GM18951 (cell line): ENCODE data around the gene FNTB.

Experiments
- POLR2A ChIP-seq: IDR thresholded peaks from 4 replicates; pipeline ENCODE4 v1.6.1; 2011; ENCODE audit warnings: mild to moderate bottlenecking; ENCODE audit not compliant: insufficient read length, insufficient read depth; ENCODE audit errors: extremely low read depth
- in situ Hi-C: fragments of 300-500 bp; cut with MboI; formaldehyde crosslinking; loops from one replicate; pipeline ENCODE4 v1.12.0; 2022; ENCODE audit warnings: low sequenced_read_pairs, mixed read lengths, inconsistent platforms; ENCODE audit not compliant: unreplicated experiment

FNTB gene

DNA sequence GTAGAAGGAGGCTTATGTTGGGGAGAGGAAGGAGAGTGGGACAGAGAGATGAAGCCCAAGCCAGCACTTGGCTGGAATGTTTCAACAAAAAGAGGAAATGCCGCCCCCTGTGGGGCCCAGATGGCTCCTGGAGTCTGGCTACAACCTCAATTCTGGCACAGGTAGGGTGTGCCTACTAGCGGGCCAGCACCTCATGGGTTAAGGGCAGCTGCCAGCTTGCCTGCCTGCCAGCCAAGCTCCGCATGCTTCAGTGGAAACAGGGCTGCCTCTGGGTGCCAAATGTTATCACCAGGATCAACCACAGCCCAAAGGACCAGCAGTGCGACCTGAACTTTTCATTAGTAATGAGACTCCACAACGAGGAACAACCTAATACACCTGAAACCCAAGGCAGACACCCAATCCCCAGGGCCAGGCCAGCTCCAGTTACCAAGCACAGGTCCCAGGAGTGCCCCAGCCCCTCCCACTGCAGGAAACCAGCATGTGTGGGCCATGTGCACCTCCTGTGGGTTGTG is 25.9 kb upstream of the FNTB start:
- in situ Hi-C loops = no loop called here

DNA sequence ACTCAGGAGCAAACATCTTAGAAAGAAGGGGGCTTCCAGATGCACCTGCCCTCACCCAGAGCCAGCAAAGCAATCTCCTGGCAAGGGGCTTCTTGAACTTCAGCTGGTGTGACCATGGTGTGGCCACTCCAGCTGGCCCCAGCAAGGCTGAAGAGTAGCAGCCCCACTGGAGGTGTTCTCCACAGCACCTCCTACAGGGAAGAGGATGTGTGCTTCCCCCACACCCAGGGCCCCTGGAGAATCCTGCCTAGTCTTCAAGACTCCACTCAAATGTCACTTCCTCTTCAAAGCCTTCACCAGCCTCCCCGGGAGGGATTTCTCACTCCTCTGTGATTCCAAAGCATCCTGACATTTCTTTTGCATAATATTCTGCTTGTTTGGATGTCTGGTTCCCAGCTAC is 23.1 kb upstream of the FNTB start:
- no peak for TF ChIP-seq POLR2A
- in situ Hi-C loops = no loop called here

More for the DNA sequence above, 25.9 kb upstream of the FNTB start:
- no peak for TF ChIP-seq POLR2A

DNA sequence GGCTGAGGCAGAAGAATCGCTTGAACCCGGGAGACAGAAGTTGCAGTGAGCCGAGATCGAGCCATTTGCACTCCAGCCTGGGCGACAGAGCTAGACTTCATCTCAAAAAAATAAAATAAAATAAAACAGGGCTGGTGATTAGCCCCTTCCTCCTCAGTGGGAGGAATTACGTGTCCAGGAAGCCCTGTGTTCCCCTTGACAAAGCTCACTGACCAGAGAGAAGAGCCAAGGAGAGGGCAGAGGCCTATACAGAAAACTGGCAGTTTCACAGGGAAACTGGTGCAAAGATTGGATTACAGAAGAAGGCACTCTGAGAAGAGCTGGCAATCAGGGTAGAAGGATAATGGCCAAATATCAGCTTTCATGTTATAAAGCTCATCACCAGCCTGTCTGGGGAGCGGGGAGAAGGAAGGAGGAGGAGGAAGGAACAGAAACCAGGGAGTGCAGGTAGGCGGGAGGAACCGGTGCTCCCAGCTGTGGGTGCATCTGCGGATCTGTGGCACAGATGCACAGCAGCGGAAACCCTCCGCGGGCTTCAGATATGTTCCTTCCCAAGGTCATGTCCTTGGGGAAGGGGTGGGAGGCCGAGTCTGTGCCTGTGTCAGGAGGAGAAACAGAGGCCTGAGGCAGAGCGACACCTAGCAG is 21.2 kb upstream of the FNTB start:
- in situ Hi-C loops = no loop called here
- TF ChIP-seq POLR2A = no peak

GRCh38 chr14:64966976-64967375 is 19.7 kb upstream of the FNTB start:
- in situ Hi-C loops = no loop called here
- no peak for TF ChIP-seq POLR2A

- TF ChIP-seq POLR2A = no peak
- in situ Hi-C loops = no loop called here
These were observed 18.5 kb upstream of the FNTB start for GRCh38 chr14:64968167-64968566.

DNA sequence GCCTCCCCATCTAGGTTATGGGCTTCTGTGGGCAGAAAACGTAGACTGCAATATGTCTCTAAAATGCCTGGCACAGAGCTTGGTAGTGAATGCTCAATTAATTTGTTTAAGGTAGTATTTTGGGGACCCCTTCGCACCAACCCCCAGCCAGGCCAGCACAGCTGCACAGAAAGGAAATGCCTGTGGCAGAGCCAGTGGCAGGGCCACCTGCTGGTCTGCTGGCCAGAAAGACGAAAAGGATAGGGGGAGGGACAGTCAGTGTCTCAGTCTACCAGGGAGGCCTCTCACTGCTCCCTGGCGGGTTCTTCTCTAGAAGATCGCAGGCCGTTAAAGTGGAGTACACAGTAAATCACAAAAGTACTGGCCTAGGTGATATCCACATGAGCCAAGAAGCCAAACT is 18.0 kb upstream of the FNTB start:
- no peak for TF ChIP-seq POLR2A
- in situ Hi-C loops = no loop called here

- no peak for TF ChIP-seq POLR2A
These were observed 16.7 kb upstream of the FNTB start for GRCh38 chr14:64970041-64970440.

DNA sequence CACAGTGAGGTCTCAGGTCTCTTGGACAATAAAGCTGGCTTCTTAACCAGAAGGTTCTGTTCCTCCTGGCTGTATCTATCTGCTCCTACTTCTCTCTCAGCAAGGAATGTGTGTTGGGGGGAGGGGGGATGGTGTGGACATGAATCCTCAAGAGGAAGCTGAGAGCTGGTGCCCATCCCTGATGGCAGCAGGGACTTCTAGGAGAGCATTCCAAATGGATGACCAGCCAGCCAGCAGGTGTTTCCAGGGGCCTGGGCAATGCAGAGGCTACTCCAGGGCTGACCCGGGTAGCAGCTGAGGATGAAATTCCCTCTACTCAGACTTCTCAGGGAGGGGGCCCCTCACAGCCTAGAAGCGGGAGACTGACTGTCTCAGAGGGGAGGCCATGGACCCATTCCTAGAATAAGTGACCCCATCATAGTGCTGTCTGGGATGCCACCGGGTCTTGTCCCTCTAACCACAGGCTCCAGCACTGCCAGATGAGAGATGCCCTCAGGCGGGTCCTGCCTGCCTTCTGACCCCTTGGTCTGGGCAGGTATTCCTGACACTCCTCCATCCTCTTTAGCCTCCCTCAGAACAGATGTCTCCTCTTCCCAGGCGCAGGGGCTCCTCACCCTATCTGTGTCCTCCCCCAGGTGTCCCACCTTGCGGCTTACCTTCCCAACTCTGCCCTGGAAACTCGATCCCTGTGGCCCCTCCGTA is 15.8 kb upstream of the FNTB start:
- TF ChIP-seq POLR2A = no peak
- in situ Hi-C loops = no loop called here

More at GRCh38 chr14:64970041-64970440, 16.7 kb upstream of the FNTB start:
- in situ Hi-C loops = no loop called here

GRCh38 chr14:64971491-64971942 is 15.2 kb upstream of the FNTB start:
- in situ Hi-C loops = no loop called here
- TF ChIP-seq POLR2A = no peak

- in situ Hi-C loops = no loop called here
These were observed 14.5 kb upstream of the FNTB start, which contains the start of gene RAB15 for GRCh38 chr14:64971943-64972791. Gene RAB15, minus strand, starts transcription at chr14:64972336. Its CDS starts 260 bp downstream, at chr14:64972076.

GRCh38 chr14:64973026-64973442 is 13.7 kb upstream of the FNTB start:
- TF ChIP-seq POLR2A = no peak
- in situ Hi-C loops = no loop called here

More at GRCh38 chr14:64971943-64972791, 14.5 kb upstream of the FNTB start, which contains the start of gene RAB15:
- no peak for TF ChIP-seq POLR2A

DNA sequence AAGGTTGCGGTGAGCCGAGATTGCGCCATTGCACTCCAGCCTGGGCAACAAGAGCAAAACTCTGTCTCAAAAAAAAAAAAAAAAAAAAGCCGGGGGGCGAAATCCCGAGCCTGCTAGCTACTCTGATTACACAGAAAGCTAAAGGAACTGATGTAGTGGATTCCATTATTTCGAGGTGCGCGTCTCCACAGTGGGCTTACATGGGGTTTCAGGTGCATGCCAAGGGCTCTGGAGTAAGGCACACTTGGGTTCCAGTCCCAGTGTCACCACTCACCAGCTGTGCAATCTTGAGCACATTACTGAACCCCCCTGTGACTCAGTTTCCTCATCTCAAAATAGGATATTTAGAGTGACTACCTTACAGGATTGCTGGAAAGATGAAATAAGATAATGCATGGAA is 12.9 kb upstream of the FNTB start:
- TF ChIP-seq POLR2A = no peak
- in situ Hi-C loops = no loop called here

DNA sequence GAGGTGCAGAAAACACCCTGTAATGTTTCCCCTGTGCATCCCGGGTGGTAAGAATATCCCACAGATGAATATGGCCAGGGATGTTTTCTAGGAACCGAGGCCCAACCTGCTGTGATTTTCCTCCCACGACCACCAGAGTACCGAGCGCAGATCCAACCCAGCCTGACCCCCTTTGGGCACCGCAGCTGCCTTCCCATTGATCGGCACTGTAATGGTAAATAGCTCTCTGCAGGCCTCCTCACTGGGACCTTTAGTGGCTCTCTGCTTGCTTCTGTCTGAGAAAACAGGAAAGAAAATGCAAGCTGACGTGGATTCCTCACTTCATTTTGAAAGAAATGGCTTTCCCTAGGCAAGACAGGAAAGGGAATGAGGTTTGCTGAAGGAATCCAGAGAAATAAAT is 12.1 kb upstream of the FNTB start:
- in situ Hi-C loops = no loop called here

GRCh38 chr14:64979336-64980074 is 7.2 kb upstream of the FNTB start:
- in situ Hi-C loops = no loop called here
- TF ChIP-seq POLR2A = no peak

More for the DNA sequence above, 12.1 kb upstream of the FNTB start:
- no peak for TF ChIP-seq POLR2A
